Stimulated activated CD8-positive, alpha-beta memory T cell treated with anti-CD3 and anti-CD28 coated beads, Interleukin-7, amount 100 ng/mL, for 24 hours (primary cell): ENCODE measurements around the gene FAM167B.
"Not testable (repeated sequence)": the region's sequence is repeated elsewhere in the genome, so short reads cannot be mapped to it uniquely, and the experiment has no call there.

Experiments used
- DNase-seq: peaks from one replicate; pipeline ENCODE4 v3.0.0-alpha.2; 2020; ENCODE audit warnings: low read depth

FAM167B gene

GRCh38 chr1:32263236-32263593 lies 16.2 kb downstream of the FAM167B start:
- not testable (repeated sequence) for DNase-seq

GRCh38 chr1:32263744-32264143 lies 16.7 kb downstream of the FAM167B start:
- DNase-seq, result no peak

- no peak for DNase-seq
Observed at GRCh38 chr1:32265846-32266245, 18.8 kb downstream of the FAM167B start.

GRCh38 chr1:32266921-32267591 lies 20.0 kb downstream of the FAM167B start:
- no peak for DNase-seq

- no peak for DNase-seq
Observed at GRCh38 chr1:32269744-32270143, 22.7 kb downstream of the FAM167B start.

- DNase-seq, result no peak
Observed at GRCh38 chr1:32272557-32273390, 25.8 kb downstream of the FAM167B start.

GRCh38 chr1:32273391-32274208 lies 26.6 kb downstream of the FAM167B start:
- peak; percentile 47 for DNase-seq

GRCh38 chr1:32274646-32275340 lies 27.8 kb downstream of the FAM167B start:
- no peak for DNase-seq

GRCh38 chr1:32275424-32275823 lies 28.4 kb downstream of the FAM167B start:
- no peak for DNase-seq

GRCh38 chr1:32276032-32276782 lies 29.2 kb downstream of the FAM167B start:
- DNase-seq, result no peak

GRCh38 chr1:32284777-32285176 lies 37.8 kb downstream of the FAM167B start:
- DNase-seq, result not testable (repeated sequence)

- DNase-seq, result no peak
Observed at GRCh38 chr1:32285658-32286057, 38.6 kb downstream of the FAM167B start.

- no peak for DNase-seq
Observed at GRCh38 chr1:32286763-32287162, 39.7 kb downstream of the FAM167B start.

GRCh38 chr1:32289256-32289655 lies 42.2 kb downstream of the FAM167B start:
- DNase-seq, result no peak

- no peak for DNase-seq
Observed at GRCh38 chr1:32291145-32291707, 44.2 kb downstream of the FAM167B start.

- DNase-seq, result peak; percentile 91
Observed at GRCh38 chr1:32291708-32292538, 44.9 kb downstream of the FAM167B start, which contains the start of gene HDAC1. HDAC1 (plus strand) TSS chr1:32292083; CDS start chr1:32292170, 87 bp downstream.

- not testable (repeated sequence) for DNase-seq
Observed at GRCh38 chr1:32298211-32298610, 51.2 kb downstream of the FAM167B start.
